ENCODE results near the gene ADORA2A.

Gene ADORA2A

GRCh38 chr22:24416611-24417010 is 10.8 kb upstream of the ADORA2A start:
- Histone ChIP-seq H3K27ac (no peak overlapping the region), H3K4me1 (ENCODE audit: control insufficient read depth in 1 of 2, insufficient read depth in 1 of 2, low read depth in 1 of 2, low read length in 1 of 2) (peaks cover 0 to 2% of the 10 kb centered on the region in 2 experiments), H3K4me3 (ENCODE audit: low read depth in 1 of 2, low read length in 1 of 2) (no peak overlapping the region), H3K27me3 (no peaks in the 10 kb centered on the region), H3K36me3 (peaks cover 60% of the 10 kb centered on the region), H3K9me3 (no peaks in the 10 kb centered on the region)
- no peak for TF ChIP-seq CTCF (IDR thresholded peaks at IDR 0.05)

GRCh38 chr22:24417200-24417599 is 10.2 kb upstream of the ADORA2A start:
- Histone ChIP-seq H3K36me3 (peaks cover 54% of the 10 kb centered on the region), H3K9me3 (no peaks in the 10 kb centered on the region), H3K27ac (no peak overlapping the region), H3K4me1 (ENCODE audit: control insufficient read depth in 1 of 2, insufficient read depth in 1 of 2, low read depth in 1 of 2, low read length in 1 of 2) (peaks cover 0 to 2% of the 10 kb centered on the region in 2 experiments), H3K4me3 (ENCODE audit: low read depth in 1 of 2, low read length in 1 of 2) (no peak overlapping the region), H3K27me3 (no peaks in the 10 kb centered on the region)
- TF ChIP-seq CTCF (IDR thresholded peaks at IDR 0.05) = no peak

- peaks cover 0 to 2% of the 10 kb centered on the region in 2 experiments for H3K4me1 ChIP-seq (ENCODE audit: control insufficient read depth in 1 of 2, insufficient read depth in 1 of 2, low read depth in 1 of 2, low read length in 1 of 2)
- TF ChIP-seq CTCF (IDR thresholded peaks at IDR 0.05) = no peak
- H3K9me3 ChIP-seq = no peaks in the 10 kb centered on the region
- peaks cover 46% of the 10 kb centered on the region for H3K36me3 ChIP-seq
- no peaks in the 10 kb centered on the region for H3K27me3 ChIP-seq
- H3K27ac ChIP-seq = no peak overlapping the region
- H3K4me3 ChIP-seq (ENCODE audit: low read depth in 1 of 2, low read length in 1 of 2) = no peak overlapping the region
Observed at GRCh38 chr22:24417901-24418641, 9.3 kb upstream of the ADORA2A start.

GRCh38 chr22:24418786-24419474 is 8.5 kb upstream of the ADORA2A start:
- no peak overlapping the region for H3K27ac ChIP-seq
- no peaks in the 10 kb centered on the region for H3K27me3 ChIP-seq
- TF ChIP-seq CTCF (IDR thresholded peaks at IDR 0.05) = no peak
- peaks cover 37% of the 10 kb centered on the region for H3K36me3 ChIP-seq
- no peak overlapping the region for H3K4me3 ChIP-seq (ENCODE audit: low read depth in 1 of 2, low read length in 1 of 2)
- H3K4me1 ChIP-seq (ENCODE audit: control insufficient read depth in 1 of 2, insufficient read depth in 1 of 2, low read depth in 1 of 2, low read length in 1 of 2) = peaks cover 0 to 10% of the 10 kb centered on the region in 2 experiments
- H3K9me3 ChIP-seq = no peaks in the 10 kb centered on the region

GRCh38 chr22:24419475-24419850 is 7.9 kb upstream of the ADORA2A start:
- H3K27me3 ChIP-seq = no peaks in the 10 kb centered on the region
- no peak overlapping the region for H3K27ac ChIP-seq
- TF ChIP-seq CTCF (IDR thresholded peaks at IDR 0.05) = no peak
- H3K9me3 ChIP-seq = no peaks in the 10 kb centered on the region
- H3K4me3 ChIP-seq (ENCODE audit: low read depth in 1 of 2, low read length in 1 of 2) = no peak overlapping the region
- H3K4me1 ChIP-seq (ENCODE audit: control insufficient read depth in 1 of 2, insufficient read depth in 1 of 2, low read depth in 1 of 2, low read length in 1 of 2) = peaks cover under 1 to 11% of the 10 kb centered on the region in 2 experiments
- H3K36me3 ChIP-seq = peaks cover 32% of the 10 kb centered on the region

Data from neutrophil (primary cell).